ENCODE data around the gene BMPR1B. TPM values are rescaled to one million over a fixed set of nuclear protein-coding genes. Genes with fewer than 3 reads are reported as not detected.

BMPR1B gene
- total RNA-seq, 1 experiment from 2014 or later: not detected

DNA sequence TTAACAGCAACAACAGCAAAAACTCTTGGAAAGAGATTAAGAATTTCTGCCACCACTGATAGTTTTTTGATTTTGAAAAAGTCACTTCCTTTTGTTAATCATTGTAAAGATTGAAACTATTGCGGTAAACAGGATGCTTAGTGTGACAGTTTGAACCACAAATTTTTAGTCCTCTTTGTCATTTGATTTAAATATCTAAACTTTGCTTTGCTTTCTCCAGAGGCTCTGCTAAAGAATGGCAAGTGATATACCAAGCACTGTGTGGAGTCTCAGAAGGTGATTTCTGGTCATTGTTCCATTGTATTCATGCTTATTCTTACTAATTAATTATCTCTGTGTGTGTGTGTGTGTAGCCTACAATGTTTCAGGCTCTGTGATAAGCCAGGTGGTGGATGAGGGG is 155.6 kb downstream of the BMPR1B start:
- no peak overlapping the region for H3K27ac ChIP-seq (ENCODE audit: low read depth, low read length)
- H4K20me1 ChIP-seq (ENCODE audit: insufficient read depth): no peaks in the 10 kb centered on the region
- no peaks in the 10 kb centered on the region for H3K9me3 ChIP-seq (ENCODE audit: control insufficient read depth in 1 of 2, insufficient read depth in 1 of 2, low read depth in 1 of 2, low read length in 2 of 2)
- ATAC-seq: no peak
- no peaks in the 10 kb centered on the region for H3K79me2 ChIP-seq (ENCODE audit: insufficient read depth, low read length)
- intact Hi-C loops (cut with micrococcal nuclease): no loop called here
- no peak overlapping the region for H3K9ac ChIP-seq (ENCODE audit: low read length)
- BruUV-seq (replicated peaks): no TSS peak
- H3K36me3 ChIP-seq (ENCODE audit: control insufficient read depth in 1 of 2, insufficient read depth in 2 of 2, low read length in 2 of 2): no peaks in the 10 kb centered on the region
- H3K4me3 ChIP-seq (replicated peaks in 1 of 2; ENCODE audit: low read depth in 1 of 2, low read length in 2 of 2): no peak overlapping the region
- RAD21 ChIA-PET (ENCODE audit: low non-redundant PET in 1 of 2, low total read pairs in 2 of 2, uncharacterized antibody in 2 of 2, unreplicated experiment in 2 of 2): no interaction called here
- CTCF ChIA-PET: no interaction called here
- H3K4me2 ChIP-seq (ENCODE audit: low read length): no peak overlapping the region
- H3K27me3 ChIP-seq (ENCODE audit: insufficient read depth, low read length): no peaks in the 10 kb centered on the region
- H2AFZ ChIP-seq (ENCODE audit: low read depth, low read length, poor library complexity, severe bottlenecking): no peak overlapping the region
- TF ChIP-seq CBX3 (IDR thresholded peaks at IDR 0.05; ENCODE audit: low read depth): no peak
- TF ChIP-seq TCF7L2 (IDR thresholded peaks at IDR 0.05; ENCODE audit: borderline replicate concordance, extremely low read depth, insufficient read depth, insufficient read length): no peak
- TF ChIP-seq, protein P1, sequence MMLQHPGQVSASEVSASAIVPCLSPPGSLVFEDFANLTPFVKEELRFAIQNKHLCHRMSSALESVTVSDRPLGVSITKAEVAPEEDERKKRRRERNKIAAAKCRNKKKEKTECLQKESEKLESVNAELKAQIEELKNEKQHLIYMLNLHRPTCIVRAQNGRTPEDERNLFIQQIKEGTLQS (IDR thresholded peaks at IDR 0.05): no peak
- TF ChIP-seq, protein P2, sequence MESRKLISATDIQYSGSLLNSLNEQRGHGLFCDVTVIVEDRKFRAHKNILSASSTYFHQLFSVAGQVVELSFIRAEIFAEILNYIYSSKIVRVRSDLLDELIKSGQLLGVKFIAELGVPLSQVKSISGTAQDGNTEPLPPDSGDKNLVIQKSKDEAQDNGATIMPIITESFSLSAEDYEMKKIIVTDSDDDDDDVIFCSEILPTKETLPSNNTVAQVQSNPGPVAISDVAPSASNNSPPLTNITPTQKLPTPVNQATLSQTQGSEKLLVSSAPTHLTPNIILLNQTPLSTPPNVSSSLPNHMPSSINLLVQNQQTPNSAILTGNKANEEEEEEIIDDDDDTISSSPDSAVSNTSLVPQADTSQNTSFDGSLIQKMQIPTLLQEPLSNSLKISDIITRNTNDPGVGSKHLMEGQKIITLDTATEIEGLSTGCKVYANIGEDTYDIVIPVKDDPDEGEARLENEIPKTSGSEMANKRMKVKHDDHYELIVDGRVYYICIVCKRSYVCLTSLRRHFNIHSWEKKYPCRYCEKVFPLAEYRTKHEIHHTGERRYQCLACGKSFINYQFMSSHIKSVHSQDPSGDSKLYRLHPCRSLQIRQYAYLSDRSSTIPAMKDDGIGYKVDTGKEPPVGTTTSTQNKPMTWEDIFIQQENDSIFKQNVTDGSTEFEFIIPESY (IDR thresholded peaks at IDR 0.05; ENCODE audit: extremely low read depth, insufficient replicate concordance, low read length): no peak
- TF ChIP-seq ZNF274 (IDR thresholded peaks at IDR 0.05; ENCODE audit: low read depth, low read length): no peak
- no peak for TF ChIP-seq SIN3A (IDR thresholded peaks at IDR 0.05; ENCODE audit: low read depth)
- no peak for TF ChIP-seq POLR2A (IDR thresholded peaks at IDR 0.05; ENCODE audit: borderline replicate concordance, extremely low read depth, insufficient read depth, insufficient read length)
- no peak for TF ChIP-seq CEBPB (IDR thresholded peaks at IDR 0.05; ENCODE audit: low read depth)
- TF ChIP-seq SP1 (IDR thresholded peaks at IDR 0.05; ENCODE audit: low read depth): no peak
- no peak for TF ChIP-seq RAD21 (IDR thresholded peaks at IDR 0.05; ENCODE audit: low read depth)
- no peak for TF ChIP-seq EGR1 (IDR thresholded peaks at IDR 0.05; ENCODE audit: low read depth)
- TF ChIP-seq FOSL1 (IDR thresholded peaks at IDR 0.05; ENCODE audit: low read depth): no peak
- TF ChIP-seq, protein P3, sequence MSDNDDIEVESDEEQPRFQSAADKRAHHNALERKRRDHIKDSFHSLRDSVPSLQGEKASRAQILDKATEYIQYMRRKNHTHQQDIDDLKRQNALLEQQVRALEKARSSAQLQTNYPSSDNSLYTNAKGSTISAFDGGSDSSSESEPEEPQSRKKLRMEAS (IDR thresholded peaks at IDR 0.05): no peak
- no peak for TF ChIP-seq POLR2AphosphoS5 (IDR thresholded peaks at IDR 0.05; ENCODE audit: low read depth, low read length)
- TF ChIP-seq, protein P4, sequence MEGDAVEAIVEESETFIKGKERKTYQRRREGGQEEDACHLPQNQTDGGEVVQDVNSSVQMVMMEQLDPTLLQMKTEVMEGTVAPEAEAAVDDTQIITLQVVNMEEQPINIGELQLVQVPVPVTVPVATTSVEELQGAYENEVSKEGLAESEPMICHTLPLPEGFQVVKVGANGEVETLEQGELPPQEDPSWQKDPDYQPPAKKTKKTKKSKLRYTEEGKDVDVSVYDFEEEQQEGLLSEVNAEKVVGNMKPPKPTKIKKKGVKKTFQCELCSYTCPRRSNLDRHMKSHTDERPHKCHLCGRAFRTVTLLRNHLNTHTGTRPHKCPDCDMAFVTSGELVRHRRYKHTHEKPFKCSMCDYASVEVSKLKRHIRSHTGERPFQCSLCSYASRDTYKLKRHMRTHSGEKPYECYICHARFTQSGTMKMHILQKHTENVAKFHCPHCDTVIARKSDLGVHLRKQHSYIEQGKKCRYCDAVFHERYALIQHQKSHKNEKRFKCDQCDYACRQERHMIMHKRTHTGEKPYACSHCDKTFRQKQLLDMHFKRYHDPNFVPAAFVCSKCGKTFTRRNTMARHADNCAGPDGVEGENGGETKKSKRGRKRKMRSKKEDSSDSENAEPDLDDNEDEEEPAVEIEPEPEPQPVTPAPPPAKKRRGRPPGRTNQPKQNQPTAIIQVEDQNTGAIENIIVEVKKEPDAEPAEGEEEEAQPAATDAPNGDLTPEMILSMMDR (IDR thresholded peaks at IDR 0.05 in 2 of 3, conservative IDR thresholded peaks at IDR 0.05 in 1 of 3; ENCODE audit: borderline replicate concordance in 1 of 3, insufficient read depth in 1 of 3, low read depth in 2 of 3, low read length in 2 of 3): no peak
- TF ChIP-seq YY1 (IDR thresholded peaks at IDR 0.05; ENCODE audit: extremely low read depth, insufficient replicate concordance, low read depth, low read length): no peak
- no peak for TF ChIP-seq ZFX (IDR thresholded peaks at IDR 0.05)
- TF ChIP-seq, protein P5, sequence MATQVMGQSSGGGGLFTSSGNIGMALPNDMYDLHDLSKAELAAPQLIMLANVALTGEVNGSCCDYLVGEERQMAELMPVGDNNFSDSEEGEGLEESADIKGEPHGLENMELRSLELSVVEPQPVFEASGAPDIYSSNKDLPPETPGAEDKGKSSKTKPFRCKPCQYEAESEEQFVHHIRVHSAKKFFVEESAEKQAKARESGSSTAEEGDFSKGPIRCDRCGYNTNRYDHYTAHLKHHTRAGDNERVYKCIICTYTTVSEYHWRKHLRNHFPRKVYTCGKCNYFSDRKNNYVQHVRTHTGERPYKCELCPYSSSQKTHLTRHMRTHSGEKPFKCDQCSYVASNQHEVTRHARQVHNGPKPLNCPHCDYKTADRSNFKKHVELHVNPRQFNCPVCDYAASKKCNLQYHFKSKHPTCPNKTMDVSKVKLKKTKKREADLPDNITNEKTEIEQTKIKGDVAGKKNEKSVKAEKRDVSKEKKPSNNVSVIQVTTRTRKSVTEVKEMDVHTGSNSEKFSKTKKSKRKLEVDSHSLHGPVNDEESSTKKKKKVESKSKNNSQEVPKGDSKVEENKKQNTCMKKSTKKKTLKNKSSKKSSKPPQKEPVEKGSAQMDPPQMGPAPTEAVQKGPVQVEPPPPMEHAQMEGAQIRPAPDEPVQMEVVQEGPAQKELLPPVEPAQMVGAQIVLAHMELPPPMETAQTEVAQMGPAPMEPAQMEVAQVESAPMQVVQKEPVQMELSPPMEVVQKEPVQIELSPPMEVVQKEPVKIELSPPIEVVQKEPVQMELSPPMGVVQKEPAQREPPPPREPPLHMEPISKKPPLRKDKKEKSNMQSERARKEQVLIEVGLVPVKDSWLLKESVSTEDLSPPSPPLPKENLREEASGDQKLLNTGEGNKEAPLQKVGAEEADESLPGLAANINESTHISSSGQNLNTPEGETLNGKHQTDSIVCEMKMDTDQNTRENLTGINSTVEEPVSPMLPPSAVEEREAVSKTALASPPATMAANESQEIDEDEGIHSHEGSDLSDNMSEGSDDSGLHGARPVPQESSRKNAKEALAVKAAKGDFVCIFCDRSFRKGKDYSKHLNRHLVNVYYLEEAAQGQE (IDR thresholded peaks at IDR 0.05; ENCODE audit: low read depth): no peak
- no peak for TF ChIP-seq EZH2 (IDR thresholded peaks at IDR 0.05)
- H3K4me1 ChIP-seq (ENCODE audit: control insufficient read depth in 1 of 2, insufficient read depth in 2 of 2, low read length in 2 of 2): no peaks in the 10 kb centered on the region
- H3K9me2 ChIP-seq (ENCODE audit: insufficient read depth): no peaks in the 10 kb centered on the region
- no peak for DNase-seq (ENCODE audit: low read depth, low spot score)
- POLR2A ChIA-PET: no interaction called here

All from HCT116 (cell line).